Trophoblast cell (in vitro differentiated cells and primary cell): ENCODE results near the gene ZRANB1.

ENCODE experiments used
- DNase-seq, 2 donors: peaks; one replicate each; pipeline ENCODE4 v3.0.0-alpha.2; 2016
- H2AFZ ChIP-seq: 2 replicates; pipeline ENCODE4 v1.6.1; 2013; ENCODE audit warnings: low read length, moderate library complexity, mild to moderate bottlenecking; ENCODE audit not compliant: insufficient read depth, poor library complexity
- H2AK5ac ChIP-seq: 2 replicates; pipeline ENCODE4 v1.6.1; 2013; ENCODE audit warnings: mild to moderate bottlenecking, low read length
- H2BK120ac ChIP-seq: 2 replicates; pipeline ENCODE4 v1.6.1; 2013; ENCODE audit warnings: low read length, mild to moderate bottlenecking, moderate library complexity; ENCODE audit not compliant: insufficient read depth, poor library complexity
- H2BK12ac ChIP-seq: 2 replicates; pipeline ENCODE4 v1.6.1; 2013; ENCODE audit warnings: mild to moderate bottlenecking, low read length, moderate library complexity
- H2BK5ac ChIP-seq: 2 replicates; pipeline ENCODE4 v1.6.1; 2013; ENCODE audit warnings: low read length, low read depth, moderate library complexity, mild to moderate bottlenecking; ENCODE audit not compliant: poor library complexity
- H3K14ac ChIP-seq: 2 replicates; pipeline ENCODE4 v1.6.1; 2013; ENCODE audit warnings: mild to moderate bottlenecking, low read length
- H3K18ac ChIP-seq: 2 replicates; pipeline ENCODE4 v1.6.1; 2013; ENCODE audit warnings: mild to moderate bottlenecking, low read length
- H3K23ac ChIP-seq: 2 replicates; pipeline ENCODE4 v1.6.1; 2013; ENCODE audit warnings: low read length
- H3K27ac ChIP-seq: 2 replicates; pipeline ENCODE4 v1.5.1; 2013; ENCODE audit warnings: low read depth, mild to moderate bottlenecking, inconsistent platforms, low read length, moderate library complexity
- H3K27me3 ChIP-seq: 2 replicates; pipeline ENCODE4 v1.6.1; 2013; ENCODE audit warnings: inconsistent platforms, mild to moderate bottlenecking, low read length, moderate library complexity; ENCODE audit not compliant: insufficient read depth
- H3K36me3 ChIP-seq, 2 experiments: 1 replicate in 1 of 2; 2 replicates in 1 of 2; pipeline ENCODE4 v1.6.1; 2013; ENCODE audit warnings: low read length in 2 of 2, mild to moderate bottlenecking in 2 of 2, moderate library complexity in 1 of 2; ENCODE audit not compliant: insufficient read depth in 2 of 2, control insufficient read depth in 1 of 2
- H3K4ac ChIP-seq: 2 replicates; pipeline ENCODE4 v1.6.1; 2013; ENCODE audit warnings: low read depth, mild to moderate bottlenecking, low read length, moderate library complexity
- H3K4me1 ChIP-seq, 2 experiments: 1 replicate in 1 of 2; 2 replicates in 1 of 2; pipeline ENCODE4 v1.6.1; 2013; ENCODE audit warnings: low read length in 2 of 2, mild to moderate bottlenecking in 2 of 2, moderate library complexity in 1 of 2; ENCODE audit not compliant: insufficient read depth in 2 of 2, control insufficient read depth in 1 of 2
- H3K4me2 ChIP-seq: 2 replicates; pipeline ENCODE4 v1.6.1; 2013; ENCODE audit warnings: inconsistent platforms, mild to moderate bottlenecking, low read length, moderate library complexity
- H3K4me3 ChIP-seq: 2 replicates; pipeline ENCODE4 v1.5.1; 2013; ENCODE audit warnings: mild to moderate bottlenecking, low read depth, low read length, inconsistent platforms
- H3K79me1 ChIP-seq: one replicate; pipeline ENCODE4 v1.6.1; 2013; ENCODE audit warnings: low read length
- H3K79me2 ChIP-seq: 2 replicates; pipeline ENCODE4 v1.6.1; 2013; ENCODE audit warnings: low read length, mild to moderate bottlenecking; ENCODE audit not compliant: control insufficient read depth, insufficient read depth, poor library complexity
- H3K9ac ChIP-seq: 2 replicates; pipeline ENCODE4 v1.6.1; 2013; ENCODE audit warnings: mild to moderate bottlenecking, low read length
- H3K9me3 ChIP-seq: 2 replicates; pipeline ENCODE4 v1.6.1; 2013; ENCODE audit warnings: low read depth, mild to moderate bottlenecking, control low read depth, inconsistent platforms, low read length; ENCODE audit not compliant: insufficient read depth
- H4K12ac ChIP-seq: 2 replicates; pipeline ENCODE4 v1.6.1; 2013; ENCODE audit warnings: low read depth, mild to moderate bottlenecking, low read length, moderate library complexity
- H4K8ac ChIP-seq: 2 replicates; pipeline ENCODE4 v1.6.1; 2013; ENCODE audit warnings: low read depth, mild to moderate bottlenecking, low read length, moderate library complexity
- H4K91ac ChIP-seq: one replicate; pipeline ENCODE4 v1.6.1; 2013; ENCODE audit warnings: low read depth, mild to moderate bottlenecking, low read length, moderate library complexity
- WGBS: extraction: QIAGEN DNeasy Blood & Tissue Kit; methylation state at CpG from one replicate; pipeline ENCODE4 v1.1.7; 2013; ENCODE audit warnings: missing lambda C conversion rate; ENCODE audit not compliant: insufficient read length, insufficient coverage; ENCODE audit errors: extremely low coverage; 5-methylcytosine and 5-hydroxymethylcytosine counted together

The ZRANB1 gene

GRCh38 chr10:124955868-124956267 is 13.9 kb downstream of the ZRANB1 start:
- Histone ChIP-seq H3K4me1 (peaks cover 2 to 3% of the 10 kb centered on the region in 2 experiments), H2BK5ac (no peak overlapping the region), H3K36me3 (peaks cover 0 to 2% of the 10 kb centered on the region in 2 experiments), H3K9ac (no peak overlapping the region), H3K4ac (no peak overlapping the region), H2BK12ac (no peak overlapping the region), H3K4me2 (no peak overlapping the region), H3K27ac (no peak overlapping the region), H2AK5ac (no peak overlapping the region), H3K27me3 (no peaks in the 10 kb centered on the region), H3K18ac (no peak overlapping the region), H2AFZ (no peak overlapping the region), H3K79me1 (no peaks in the 10 kb centered on the region), H4K12ac (no peak overlapping the region), H3K79me2 (peaks cover 4% of the 10 kb centered on the region), H3K23ac (no peak overlapping the region), H4K8ac (no peak overlapping the region), H4K91ac (no peak overlapping the region), H3K14ac (no peak overlapping the region), H3K9me3 (no peaks in the 10 kb centered on the region), H3K4me3 (no peak overlapping the region), H2BK120ac (no peak overlapping the region)
- no peak for DNase-seq
- no CpG with 5 or more reads among the region's 10 CpGs for WGBS

DNA sequence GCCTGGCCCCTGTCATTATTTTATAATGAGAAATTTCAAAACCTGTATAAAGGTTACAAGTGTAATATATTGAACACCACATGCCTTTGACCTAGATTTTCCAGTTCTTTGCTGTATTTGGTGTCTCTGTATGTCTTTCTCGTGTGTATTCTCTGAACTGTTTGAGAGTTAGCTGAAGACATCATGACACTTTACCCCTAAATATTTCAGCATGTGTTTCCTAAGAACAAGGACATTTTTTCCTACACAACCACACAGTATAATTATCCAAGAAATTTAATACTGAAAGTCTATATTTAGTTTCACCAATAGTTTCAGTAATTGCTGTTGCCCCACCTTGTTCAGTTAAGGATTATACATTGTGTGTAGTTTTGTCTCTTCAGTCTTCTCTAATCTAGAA is 14.8 kb downstream of the ZRANB1 start:
- WGBS = no CpG with 5 or more reads among the region's 1 CpG
- no peak overlapping the region for H3K4ac ChIP-seq
- H3K9me3 ChIP-seq = no peaks in the 10 kb centered on the region

GRCh38 chr10:124957404-124957947 is 15.6 kb downstream of the ZRANB1 start:
- H2BK5ac ChIP-seq = no peak overlapping the region

More for the DNA sequence above, 14.8 kb downstream of the ZRANB1 start:
- Histone ChIP-seq H3K23ac (no peak overlapping the region), H3K4me2 (no peak overlapping the region), H3K14ac (no peak overlapping the region), H2AK5ac (no peak overlapping the region), H2AFZ (no peak overlapping the region), H2BK120ac (no peak overlapping the region), H3K27ac (no peak overlapping the region), H3K4me3 (no peak overlapping the region), H3K18ac (no peak overlapping the region), H3K27me3 (no peaks in the 10 kb centered on the region), H3K4me1 (peaks cover 2 to 3% of the 10 kb centered on the region in 2 experiments), H3K36me3 (peaks cover 0 to 2% of the 10 kb centered on the region in 2 experiments), H3K79me1 (no peaks in the 10 kb centered on the region), H4K8ac (no peak overlapping the region), H2BK12ac (no peak overlapping the region), H4K91ac (no peak overlapping the region), H2BK5ac (no peak overlapping the region), H4K12ac (no peak overlapping the region), H3K79me2 (peaks cover 4% of the 10 kb centered on the region), H3K9ac (no peak overlapping the region)
- no peak for DNase-seq

GRCh38 chr10:124959564-124959963 is 17.6 kb downstream of the ZRANB1 start:
- peak overlapping the region; percentile 47 for H3K4ac ChIP-seq
- DNase-seq = no peak
- no peak overlapping the region for H2BK12ac ChIP-seq
- H2BK120ac ChIP-seq = no peak overlapping the region
- H2AK5ac ChIP-seq = no peak overlapping the region
- H4K8ac ChIP-seq = no peak overlapping the region
- H3K4me1 ChIP-seq = peaks cover 0 to 2% of the 10 kb centered on the region in 2 experiments
- no CpG with 5 or more reads among the region's 3 CpGs for WGBS
- H3K4me3 ChIP-seq = no peak overlapping the region
- H3K79me1 ChIP-seq = no peaks in the 10 kb centered on the region
- no peak overlapping the region for H4K91ac ChIP-seq
- H2BK5ac ChIP-seq = no peak overlapping the region
- no peak overlapping the region for H3K4me2 ChIP-seq
- no peaks in the 10 kb centered on the region for H3K36me3 ChIP-seq
- H3K18ac ChIP-seq = no peak overlapping the region
- no peak overlapping the region for H3K9ac ChIP-seq
- H3K14ac ChIP-seq = no peak overlapping the region
- H3K27me3 ChIP-seq = no peaks in the 10 kb centered on the region
- no peak overlapping the region for H4K12ac ChIP-seq
- no peak overlapping the region for H2AFZ ChIP-seq
- H3K9me3 ChIP-seq = no peaks in the 10 kb centered on the region
- no peak overlapping the region for H3K23ac ChIP-seq
- no peak overlapping the region for H3K27ac ChIP-seq
- no peaks in the 10 kb centered on the region for H3K79me2 ChIP-seq

More at GRCh38 chr10:124957404-124957947, 15.6 kb downstream of the ZRANB1 start:
- WGBS = no CpG with 5 or more reads among the region's 7 CpGs
- Histone ChIP-seq H3K4me3 (no peak overlapping the region), H4K91ac (no peak overlapping the region), H3K18ac (no peak overlapping the region), H4K12ac (no peak overlapping the region), H3K27me3 (no peaks in the 10 kb centered on the region), H3K9me3 (no peaks in the 10 kb centered on the region), H3K23ac (no peak overlapping the region), H3K4me1 (peaks cover 0 to 2% of the 10 kb centered on the region in 2 experiments), H4K8ac (no peak overlapping the region), H3K14ac (no peak overlapping the region), H3K79me2 (no peaks in the 10 kb centered on the region), H3K79me1 (no peaks in the 10 kb centered on the region), H3K36me3 (no peaks in the 10 kb centered on the region), H3K9ac (no peak overlapping the region), H2AK5ac (no peak overlapping the region), H3K4ac (no peak overlapping the region), H2BK120ac (no peak overlapping the region), H3K27ac (no peak overlapping the region), H2AFZ (no peak overlapping the region), H2BK12ac (no peak overlapping the region), H3K4me2 (no peak overlapping the region)
- no peak for DNase-seq
